HG02642 (cell line): ENCODE measurements around the gene STAT5B.
A peak's percentile ranks its signal among the peaks of the same experiment; 100 is the strongest.

ENCODE experiments used
- ATAC-seq: cut with Tn5 transposase; IDR thresholded peaks from one replicate; pipeline ENCODE4 v1.9.1; 2021; ENCODE audit warnings: mild to moderate bottlenecking; ENCODE audit not compliant: unreplicated experiment, poor library complexity

STAT5B gene

GRCh38 chr17:42183741-42184711 is 92.2 kb downstream of the STAT5B start:
- peak; percentile 75 for ATAC-seq

GRCh38 chr17:42182927-42183734 is 93.1 kb downstream of the STAT5B start:
- no peak for ATAC-seq

- no peak for ATAC-seq
These were observed 94.4 kb downstream of the STAT5B start for GRCh38 chr17:42181851-42182207.

- peak; percentile 47 for ATAC-seq
These were observed 95.0 kb downstream of the STAT5B start, which contains the start of gene KCNH4 for GRCh38 chr17:42180922-42181850. Gene KCNH4 (minus strand): TSS chr17:42181142. CDS start chr17:42180945, 197 bp downstream.

GRCh38 chr17:42180411-42180921 is 95.7 kb downstream of the STAT5B start:
- no peak for ATAC-seq

GRCh38 chr17:42179911-42180410 is 96.2 kb downstream of the STAT5B start:
- no peak for ATAC-seq

GRCh38 chr17:42179335-42179734 is 96.9 kb downstream of the STAT5B start:
- ATAC-seq: no peak

- ATAC-seq: no peak
These were observed 97.4 kb downstream of the STAT5B start for GRCh38 chr17:42178817-42179216.

GRCh38 chr17:42177684-42178083 is 98.5 kb downstream of the STAT5B start:
- ATAC-seq: no peak

GRCh38 chr17:42174126-42174783 is 101.9 kb downstream of the STAT5B start:
- ATAC-seq: no peak

GRCh38 chr17:42171831-42172230 is 104.4 kb downstream of the STAT5B start:
- ATAC-seq: no peak

GRCh38 chr17:42169351-42169750 is 106.8 kb downstream of the STAT5B start:
- ATAC-seq: no peak

- no peak for ATAC-seq
These were observed 108.4 kb downstream of the STAT5B start for GRCh38 chr17:42167807-42168206.

GRCh38 chr17:42166196-42166763 is 109.9 kb downstream of the STAT5B start:
- no peak for ATAC-seq

GRCh38 chr17:42165751-42166150 is 110.4 kb downstream of the STAT5B start:
- ATAC-seq: no peak

- no peak for ATAC-seq
These were observed 112.3 kb downstream of the STAT5B start for GRCh38 chr17:42163696-42164407.

- no peak for ATAC-seq
These were observed 113.1 kb downstream of the STAT5B start for GRCh38 chr17:42163113-42163512.

- no peak for ATAC-seq
These were observed 115.7 kb downstream of the STAT5B start for GRCh38 chr17:42160531-42160910.
